Neuronal stem cell (in vitro differentiated cells): ENCODE measurements around the gene ARHGAP24.
A peak's percentile ranks its signal among the peaks of the same experiment; 100 is the strongest.

ENCODE experiments used
- DNase-seq: peaks from one replicate; pipeline ENCODE4 v3.0.0-alpha.2; 2013; ENCODE audit warnings: low spot score
- H2AFZ ChIP-seq: one replicate; pipeline ENCODE4 v1.6.1; 2013; ENCODE audit warnings: mild to moderate bottlenecking, low read length, inconsistent platforms
- H2AK5ac ChIP-seq: 2 replicates; pipeline ENCODE4 v1.6.1; 2013; ENCODE audit warnings: low read depth, mild to moderate bottlenecking, inconsistent platforms, low read length, moderate library complexity, mixed read lengths
- H2BK120ac ChIP-seq: 2 replicates; pipeline ENCODE4 v1.6.1; 2013; ENCODE audit warnings: low read depth, mild to moderate bottlenecking, inconsistent platforms, low read length, moderate library complexity, mixed read lengths
- H2BK12ac ChIP-seq: one replicate; pipeline ENCODE4 v1.6.1; 2013; ENCODE audit warnings: low read length, inconsistent platforms
- H2BK15ac ChIP-seq: 2 replicates; pipeline ENCODE4 v1.6.1; 2013; ENCODE audit warnings: mild to moderate bottlenecking, low read length, inconsistent platforms, mixed read lengths
- H2BK5ac ChIP-seq: one replicate; pipeline ENCODE4 v1.6.1; 2013; ENCODE audit warnings: inconsistent platforms, mild to moderate bottlenecking, low read length, moderate library complexity
- H3K14ac ChIP-seq: one replicate; pipeline ENCODE4 v1.6.1; 2013; ENCODE audit warnings: low read length, inconsistent platforms
- H3K18ac ChIP-seq: 2 replicates; pipeline ENCODE4 v1.6.1; 2013; ENCODE audit warnings: low read length, inconsistent platforms
- H3K23ac ChIP-seq: 2 replicates; pipeline ENCODE4 v1.6.1; 2013; ENCODE audit warnings: low read depth, mild to moderate bottlenecking, mixed read lengths, low read length, inconsistent platforms; ENCODE audit not compliant: poor library complexity
- H3K27ac ChIP-seq: replicated peaks from 3 replicates; pipeline ENCODE4 v1.5.1; 2013; ENCODE audit warnings: low read length, inconsistent platforms
- H3K27me3 ChIP-seq, 3 experiments: 2 replicates each; pipeline ENCODE4 v1.6.1; 2013; ENCODE audit warnings: low read length in 3 of 3, mild to moderate bottlenecking in 2 of 3, inconsistent platforms in 1 of 3, low read depth in 1 of 3, mixed read lengths in 1 of 3, moderate library complexity in 1 of 3; ENCODE audit not compliant: control insufficient read depth in 3 of 3, insufficient read depth in 3 of 3
- H3K36me3 ChIP-seq, 2 donors: replicated peaks in 1 of 2; 2 replicates each; pipeline ENCODE4 v1.6.1; 2013; ENCODE audit warnings: low read length in 2 of 2; ENCODE audit not compliant: control insufficient read depth in 2 of 2, insufficient read depth in 2 of 2
- H3K4ac ChIP-seq: 2 replicates; pipeline ENCODE4 v1.6.1; 2013; ENCODE audit warnings: inconsistent platforms, mild to moderate bottlenecking, low read length, moderate library complexity
- H3K4me1 ChIP-seq, 2 donors: 1 replicate in 1 of 2; 2 replicates in 1 of 2; pipeline ENCODE4 v1.6.1; 2013; ENCODE audit warnings: low read length in 2 of 2, low read depth in 1 of 2; ENCODE audit not compliant: control insufficient read depth in 2 of 2, insufficient read depth in 1 of 2
- H3K4me2 ChIP-seq: one replicate; pipeline ENCODE4 v1.6.1; 2013; ENCODE audit warnings: mild to moderate bottlenecking, low read length, inconsistent platforms; ENCODE audit not compliant: insufficient read depth, poor library complexity, severe bottlenecking
- H3K4me3 ChIP-seq, 2 donors: 2 replicates each; pipeline ENCODE4 v1.5.1; 2013; ENCODE audit warnings: low read length in 2 of 2, mild to moderate bottlenecking in 2 of 2, inconsistent platforms in 1 of 2, moderate library complexity in 1 of 2
- H3K79me1 ChIP-seq: one replicate; pipeline ENCODE4 v1.6.1; 2013; ENCODE audit warnings: low read depth, mild to moderate bottlenecking, inconsistent platforms, low read length, moderate library complexity
- H3K9ac ChIP-seq: one replicate; pipeline ENCODE4 v1.6.1; 2013; ENCODE audit warnings: mild to moderate bottlenecking, low read depth, low read length, inconsistent platforms; ENCODE audit not compliant: poor library complexity
- H3K9me3 ChIP-seq, 2 donors: replicated peaks in 1 of 2; 2 replicates each; pipeline versions ENCODE3 to v1.6.1; 2013; ENCODE audit warnings: low read length in 2 of 2, mild to moderate bottlenecking in 2 of 2, inconsistent platforms in 1 of 2, low read depth in 1 of 2, mixed read lengths in 1 of 2, moderate library complexity in 1 of 2; ENCODE audit not compliant: control insufficient read depth in 2 of 2, insufficient read depth in 1 of 2
- H4K8ac ChIP-seq: one replicate; pipeline ENCODE4 v1.6.1; 2013; ENCODE audit warnings: low read depth, mild to moderate bottlenecking, inconsistent platforms, low read length, moderate library complexity
- H4K91ac ChIP-seq: one replicate; pipeline ENCODE4 v1.6.1; 2013; ENCODE audit warnings: low read length, low read depth, mild to moderate bottlenecking, inconsistent platforms; ENCODE audit not compliant: poor library complexity
- WGBS, 2 donors: extraction: QIAGEN DNeasy Blood & Tissue Kit; methylation state at CpG; one replicate each; pipeline ENCODE4 v1.1.7; 2013; ENCODE audit warnings: missing lambda C conversion rate in 2 of 2, mixed read lengths in 1 of 2; ENCODE audit not compliant: insufficient read length in 2 of 2, insufficient replicate concordance in 1 of 2; ENCODE audit errors: extremely low coverage in 2 of 2; 5-methylcytosine and 5-hydroxymethylcytosine counted together

ARHGAP24 gene

DNA sequence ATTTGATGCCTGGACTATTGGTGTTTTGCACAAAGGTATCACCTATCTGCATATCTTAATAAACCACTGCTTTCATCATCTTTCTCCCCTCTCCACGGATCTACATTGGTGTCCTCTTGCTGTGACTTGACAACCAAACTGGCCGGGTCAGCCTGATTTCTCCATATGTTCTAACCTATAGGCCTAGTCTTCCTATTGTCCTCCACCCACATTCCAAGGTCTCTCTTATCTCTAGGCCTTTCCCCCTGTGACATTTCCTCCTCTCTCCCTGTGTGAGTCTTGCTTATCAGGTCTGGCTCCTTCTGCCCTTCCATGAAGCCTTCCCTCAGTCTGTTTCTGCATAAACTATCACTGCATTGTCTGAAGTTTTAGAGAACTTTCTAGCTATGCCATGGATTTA lies 33.7 kb downstream of the ARHGAP24 start:
- Histone ChIP-seq H2BK120ac (no peak overlapping the region), H2BK12ac (no peak overlapping the region), H3K14ac (no peak overlapping the region), H3K9ac (no peak overlapping the region), H2BK15ac (no peak overlapping the region), H3K27ac (no peak overlapping the region), H2BK5ac (no peak overlapping the region), H3K79me1 (no peaks in the 10 kb centered on the region), H3K18ac (no peak overlapping the region), H3K4ac (no peak overlapping the region), H3K4me1 (no peaks in the 10 kb centered on the region), H4K8ac (no peak overlapping the region), H3K4me2 (no peak overlapping the region), H2AFZ (no peak overlapping the region), H3K4me3 (no peak overlapping the region), H3K36me3 (no peaks in the 10 kb centered on the region), H4K91ac (no peak overlapping the region), H3K27me3 (no peaks in the 10 kb centered on the region), H3K23ac (no peak overlapping the region), H3K9me3 (no peaks in the 10 kb centered on the region), H2AK5ac (no peak overlapping the region)
- no CpG with 5 or more reads among the region's 2 CpGs for WGBS, 2 donors
- DNase-seq: no peak

DNA sequence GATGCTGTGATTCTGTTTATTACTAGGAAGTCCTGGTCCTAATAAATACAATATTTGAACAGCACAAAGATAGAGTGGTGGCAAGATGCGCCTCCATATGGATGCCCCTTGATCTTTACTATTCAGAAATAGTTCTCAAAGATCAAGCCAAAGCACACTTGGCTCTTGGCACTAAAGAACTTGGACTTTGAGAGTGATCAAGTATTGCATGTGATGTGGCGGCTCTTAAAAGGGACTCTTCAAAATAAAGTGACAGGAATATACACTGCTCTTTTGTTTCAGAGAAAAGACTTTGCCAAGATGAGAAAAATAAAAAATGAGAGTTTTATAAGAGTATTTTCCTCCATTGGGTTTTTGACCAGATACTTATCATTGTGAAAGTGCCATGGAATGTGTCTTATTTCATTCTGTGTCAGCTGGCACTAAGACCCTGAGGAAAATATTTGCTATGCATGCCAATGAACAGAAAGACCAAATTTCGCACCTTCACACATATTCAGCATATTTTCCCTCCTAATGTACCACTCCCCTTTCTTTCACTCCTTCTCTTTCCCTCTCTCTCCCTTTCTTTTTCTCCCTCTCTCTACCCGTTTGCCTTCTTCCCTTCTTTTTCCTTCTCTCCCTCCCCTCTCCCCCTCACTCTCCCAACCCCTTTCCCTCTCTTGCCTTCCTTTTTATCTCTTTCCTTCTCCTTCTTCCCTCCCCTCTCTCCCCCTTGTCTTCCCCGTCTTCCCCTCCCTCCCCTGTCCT lies 35.1 kb downstream of the ARHGAP24 start:
- Histone ChIP-seq H3K36me3 (no peaks in the 10 kb centered on the region), H3K23ac (no peak overlapping the region), H3K4ac (no peak overlapping the region), H3K27me3 (no peaks in the 10 kb centered on the region), H2BK120ac (no peak overlapping the region), H2BK15ac (no peak overlapping the region), H3K4me3 (no peak overlapping the region), H3K18ac (no peak overlapping the region), H2BK5ac (no peak overlapping the region), H2BK12ac (no peak overlapping the region), H2AK5ac (no peak overlapping the region), H3K79me1 (no peaks in the 10 kb centered on the region), H3K27ac (no peak overlapping the region), H3K9ac (no peak overlapping the region), H3K4me2 (no peak overlapping the region), H3K4me1 (no peaks in the 10 kb centered on the region), H4K91ac (no peak overlapping the region), H4K8ac (no peak overlapping the region), H2AFZ (no peak overlapping the region), H3K9me3 (no peaks in the 10 kb centered on the region), H3K14ac (no peak overlapping the region)
- 100% methylated on average over 1 of the region's 5 CpGs; no CpG with 5 or more reads in 1 of the 2 donors for WGBS, 2 donors
- DNase-seq: no peak

DNA sequence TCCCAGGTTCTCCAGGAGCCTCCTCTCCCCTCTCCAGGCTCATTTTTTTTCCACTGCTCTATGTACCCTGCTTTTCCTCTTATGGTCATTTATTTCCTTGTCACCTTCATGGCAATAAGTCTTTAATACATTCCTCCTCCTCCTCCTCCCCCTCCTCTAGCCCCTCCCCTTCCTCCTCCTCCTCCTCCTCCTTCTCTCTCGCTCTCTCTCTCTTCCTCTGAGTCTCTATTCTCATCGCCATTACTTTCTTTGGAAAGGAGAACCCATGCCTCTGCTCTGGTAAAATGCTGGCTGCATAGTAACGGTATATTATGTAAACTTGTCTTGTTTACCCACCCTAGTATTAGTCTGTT lies 35.7 kb downstream of the ARHGAP24 start:
- Histone ChIP-seq H3K4me2 (no peak overlapping the region), H2AK5ac (no peak overlapping the region), H3K27ac (no peak overlapping the region), H2AFZ (no peak overlapping the region), H3K4me3 (no peak overlapping the region), H3K18ac (no peak overlapping the region), H3K4ac (no peak overlapping the region), H2BK12ac (no peak overlapping the region), H3K9me3 (no peaks in the 10 kb centered on the region), H3K36me3 (no peaks in the 10 kb centered on the region), H2BK5ac (no peak overlapping the region), H3K14ac (no peak overlapping the region), H3K79me1 (no peaks in the 10 kb centered on the region), H2BK15ac (no peak overlapping the region), H3K9ac (no peak overlapping the region), H3K27me3 (no peaks in the 10 kb centered on the region), H3K23ac (no peak overlapping the region), H3K4me1 (no peaks in the 10 kb centered on the region), H2BK120ac (no peak overlapping the region), H4K91ac (no peak overlapping the region), H4K8ac (no peak overlapping the region)
- no peak for DNase-seq
- no CpG with 5 or more reads among the region's 3 CpGs for whole genome bisulfite sequencing, 2 donors

DNA sequence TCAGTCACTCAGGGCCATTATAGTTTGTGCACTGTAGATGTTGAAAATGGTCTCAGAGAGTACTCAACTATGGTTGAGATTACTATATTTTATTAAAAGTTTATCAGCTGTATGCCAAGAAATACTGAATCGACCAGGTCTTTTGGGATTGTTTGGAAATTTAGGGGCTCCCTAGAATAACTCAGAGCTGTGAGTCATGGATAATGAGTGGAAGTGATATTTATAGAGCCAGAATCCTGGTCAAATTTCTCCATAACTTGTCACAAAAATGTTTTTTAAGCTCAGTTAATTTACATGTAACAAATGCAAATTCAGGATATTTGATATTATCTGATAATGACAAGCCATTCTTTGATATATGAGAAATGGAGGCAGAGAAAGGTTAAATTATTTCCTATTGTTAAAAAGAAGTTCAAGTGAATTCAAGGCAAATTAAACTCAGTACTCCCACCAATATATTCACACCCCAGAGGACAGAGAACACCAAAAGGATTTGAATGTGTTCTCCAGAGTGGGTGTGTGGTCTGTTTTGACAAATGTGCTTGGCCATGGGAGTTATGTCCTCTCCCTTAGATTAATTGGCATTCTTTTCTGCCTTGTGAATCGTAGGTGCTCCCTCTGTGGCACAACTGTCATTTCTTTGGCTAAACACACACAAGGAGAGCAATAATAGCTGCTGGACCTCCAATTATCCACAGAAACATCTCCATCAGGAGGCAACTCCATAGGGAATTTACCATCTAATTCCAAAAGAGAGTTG lies 37.7 kb downstream of the ARHGAP24 start:
- H3K36me3 ChIP-seq: no peaks in the 10 kb centered on the region
- H3K23ac ChIP-seq: no peak overlapping the region
- H3K27me3 ChIP-seq: no peaks in the 10 kb centered on the region
- no peak overlapping the region for H3K27ac ChIP-seq
- no peaks in the 10 kb centered on the region for H3K4me1 ChIP-seq
- H2AK5ac ChIP-seq: no peak overlapping the region
- peak overlapping the region; percentile 8 for H2AFZ ChIP-seq
- H2BK120ac ChIP-seq: no peak overlapping the region
- no peak overlapping the region for H2BK12ac ChIP-seq
- no peak overlapping the region for H3K9ac ChIP-seq
- no peak overlapping the region for H2BK15ac ChIP-seq
- H4K91ac ChIP-seq: no peak overlapping the region
- H3K4ac ChIP-seq: no peak overlapping the region
- H3K9me3 ChIP-seq: no peaks in the 10 kb centered on the region
- H3K14ac ChIP-seq: no peak overlapping the region
- no peak overlapping the region for H3K4me2 ChIP-seq
- no CpG with 5 or more reads among the region's 2 CpGs for WGBS, 2 donors
- H2BK5ac ChIP-seq: no peak overlapping the region
- H3K18ac ChIP-seq: no peak overlapping the region
- H4K8ac ChIP-seq: no peak overlapping the region
- no peak overlapping the region for H3K4me3 ChIP-seq
- no peak for DNase-seq
- no peaks in the 10 kb centered on the region for H3K79me1 ChIP-seq
